Body of pancreas (tissue), 4 donors: ENCODE results near the gene ALG1. TPM values are rescaled to one million over a fixed set of nuclear protein-coding genes. Genes with fewer than 3 reads are reported as not detected.

Experiments
- ATAC-seq: fragments of 150-250 bp; one replicate; pipeline ENCODE4 v1.9.1; 2016
- DNase-seq, 4 donors: peaks; one replicate each; pipeline ENCODE4 v3.0.0-alpha.2; 2019
- H3K27ac ChIP-seq, 4 donors: fragments of 200-600 bp; sonication (generic); 1 replicate in 3 of 4; 2 replicates in 1 of 4; pipeline versions ENCODE4 v1.5.1 to v1.6.1; 2016 to 2019; ENCODE audit warnings: mild to moderate bottlenecking in 1 of 4, mixed read lengths in 1 of 4, moderate library complexity in 1 of 4
- H3K27me3 ChIP-seq, 2 donors: fragments of 200-600 bp; sonication (generic); one replicate each; pipeline ENCODE4 v1.6.0; 2016; ENCODE audit warnings: mild to moderate bottlenecking in 1 of 2
- H3K36me3 ChIP-seq, 2 donors: fragments of 200-600 bp; sonication (generic); replicated peaks in 1 of 2; 2 replicates each; pipeline ENCODE4 v1.5.1; 2016; ENCODE audit warnings: low read depth in 2 of 2; ENCODE audit not compliant: insufficient read depth in 1 of 2
- H3K4me1 ChIP-seq: fragments of 200-600 bp; sonication (generic); one replicate; pipeline ENCODE4 v1.6.0; 2016
- H3K4me3 ChIP-seq, 2 donors: fragments of 200-600 bp; sonication (generic); 1 replicate in 1 of 2; 2 replicates in 1 of 2; pipeline ENCODE4 v1.5.1; 2016 to 2019
- H3K9me3 ChIP-seq, 3 donors: fragments of 200-600 bp; sonication (generic); 1 replicate in 2 of 3; 2 replicates in 1 of 3; pipeline ENCODE4 v1.5.1; 2016
- CTCF ChIP-seq, 7 experiments: fragments of 450-650 bp in 4 of 7; fragments of 200-600 bp in 3 of 7; sonication (generic) in 3 of 7; IDR thresholded peaks; one replicate each; pipeline ENCODE4 v1.5.1; 2016 to 2019; ENCODE audit warnings: antibody characterized with exemption in 7 of 7
- POLR2A ChIP-seq, 3 donors: fragments of 450-650 bp; IDR thresholded peaks; one replicate each; pipeline ENCODE4 v1.6.1; 2016; ENCODE audit warnings: antibody characterized with exemption in 3 of 3, mild to moderate bottlenecking in 2 of 3
- WGBS, 2 donors: methylation state at CpG; one replicate each; pipeline ENCODE4 v1.1.5; 2017; 5-methylcytosine and 5-hydroxymethylcytosine counted together
- intact Hi-C: fragments of 100-400 bp; cut with DNase I; formaldehyde crosslinking; loops from one replicate; pipeline ENCODE4 v1.15.1; 2023
- total RNA-seq, 2 donors: library from RNA; depleted of rRNA; stranded (reverse); fragments of >200 nt; gene quantifications; one replicate each; pipeline ENCODE4 v1.1.0, GENCODE V29; 2016

ALG1 gene
- total RNA-seq, 2 donors from 2014 or later, result 20.2 to 26.0 TPM

- H3K4me1 ChIP-seq, result no peaks in the 10 kb centered on the region
- 80 to 88% methylated on average over 6 of the region's 6 CpGs for WGBS, 2 donors
- intact Hi-C loops, result no loop called here
- H3K27ac ChIP-seq, result no peak overlapping the region
- H3K27me3 ChIP-seq, result no peaks in the 10 kb centered on the region
- H3K9me3 ChIP-seq, result no peaks in the 10 kb centered on the region
- ATAC-seq (no peak), DNase-seq (no peak)
- no peaks in the 10 kb centered on the region for H3K36me3 ChIP-seq
- TF ChIP-seq CTCF (IDR thresholded peaks at IDR 0.05) (no peak), POLR2A (IDR thresholded peaks at IDR 0.05) (no peak)
- no peak overlapping the region for H3K4me3 ChIP-seq
These were observed 12.1 kb upstream of the ALG1 start for GRCh38 chr16:5059386-5060072.

- Histone ChIP-seq H3K27me3 (no peaks in the 10 kb centered on the region), H3K4me1 (no peaks in the 10 kb centered on the region), H3K9me3 (no peaks in the 10 kb centered on the region), H3K4me3 (no peak overlapping the region), H3K36me3 (no peaks in the 10 kb centered on the region), H3K27ac (no peak overlapping the region)
- TF ChIP-seq POLR2A (IDR thresholded peaks at IDR 0.05) (no peak), CTCF (IDR thresholded peaks at IDR 0.05) (no peak)
- ATAC-seq (no peak), DNase-seq (no peak)
- 77 to 82% methylated on average over 5 to 10 of the region's 10 CpGs for WGBS, 2 donors
- intact Hi-C loops, result no loop called here
These were observed 11.5 kb upstream of the ALG1 start for GRCh38 chr16:5060073-5060641.

- WGBS, 2 donors, result 84 to 94% methylated on average over 3 to 11 of the region's 11 CpGs
- H3K36me3 ChIP-seq, result no peaks in the 10 kb centered on the region
- intact Hi-C loops, result no loop called here
- no peaks in the 10 kb centered on the region for H3K27me3 ChIP-seq
- TF ChIP-seq CTCF (IDR thresholded peaks at IDR 0.05) (no peak), POLR2A (IDR thresholded peaks at IDR 0.05) (no peak)
- no peak for ATAC-seq
- H3K9me3 ChIP-seq, result no peaks in the 10 kb centered on the region
- H3K4me3 ChIP-seq, result no peak overlapping the region
- no peaks in the 10 kb centered on the region for H3K4me1 ChIP-seq
- DNase-seq, result no peak
- no peak overlapping the region for H3K27ac ChIP-seq
These were observed 9.6 kb upstream of the ALG1 start for GRCh38 chr16:5062051-5062450.

- intact Hi-C loops, result no loop called here
- no peaks in the 10 kb centered on the region for H3K27me3 ChIP-seq
- TF ChIP-seq CTCF (IDR thresholded peaks at IDR 0.05) (no peak), POLR2A (IDR thresholded peaks at IDR 0.05) (no peak)
- WGBS, 2 donors, result 77 to 79% methylated on average over 16 to 19 of the region's 19 CpGs
- DNase-seq (no peak), ATAC-seq (no peak)
- no peak overlapping the region for H3K27ac ChIP-seq
- H3K4me3 ChIP-seq, result no peak overlapping the region
- no peaks in the 10 kb centered on the region for H3K9me3 ChIP-seq
- no peaks in the 10 kb centered on the region for H3K36me3 ChIP-seq
- no peaks in the 10 kb centered on the region for H3K4me1 ChIP-seq
These were observed 8.6 kb upstream of the ALG1 start for GRCh38 chr16:5062790-5063765.
